Fibroblast of upper back skin (primary cell): ENCODE data around the gene CCSER2.
A peak's percentile ranks its signal among the peaks of the same experiment; 100 is the strongest.
"Not testable (repeated sequence)": the region's sequence is repeated elsewhere in the genome, so short reads cannot be mapped to it uniquely, and the experiment has no call there.

ENCODE experiments used
- DNase-seq: peaks from one replicate; pipeline ENCODE4 v3.0.0-alpha.2; 2013

CCSER2 gene

GRCh38 chr10:84401854-84402611 lies 73.6 kb downstream of the CCSER2 start:
- no peak for DNase-seq

- DNase-seq: no peak
Measured at GRCh38 chr10:84404783-84405182, 76.4 kb downstream of the CCSER2 start.

GRCh38 chr10:84405662-84406061 lies 77.3 kb downstream of the CCSER2 start:
- no peak for DNase-seq

GRCh38 chr10:84406561-84406960 lies 78.2 kb downstream of the CCSER2 start:
- DNase-seq: no peak

- no peak for DNase-seq
Measured at GRCh38 chr10:84407388-84408049, 79.1 kb downstream of the CCSER2 start.

- no peak for DNase-seq
Measured at GRCh38 chr10:84412482-84412881, 84.1 kb downstream of the CCSER2 start.

GRCh38 chr10:84414110-84414509 lies 85.7 kb downstream of the CCSER2 start:
- DNase-seq: not testable (repeated sequence)

GRCh38 chr10:84415539-84416244 lies 87.3 kb downstream of the CCSER2 start:
- DNase-seq: peak; percentile 20

- DNase-seq: no peak
Measured at GRCh38 chr10:84416245-84416555, 87.8 kb downstream of the CCSER2 start.

GRCh38 chr10:84423719-84424118 lies 95.3 kb downstream of the CCSER2 start:
- no peak for DNase-seq

- peak; percentile 92 for DNase-seq
Measured at GRCh38 chr10:84424731-84425167, 96.4 kb downstream of the CCSER2 start.

- DNase-seq: peak; percentile 10
Measured at GRCh38 chr10:84427903-84428650, 99.7 kb downstream of the CCSER2 start.

- DNase-seq: no peak
Measured at GRCh38 chr10:84428711-84429110, 100.3 kb downstream of the CCSER2 start.

- peak; percentile 40 for DNase-seq
Measured at GRCh38 chr10:84429926-84430520, 101.6 kb downstream of the CCSER2 start.

GRCh38 chr10:84432891-84433290 lies 104.5 kb downstream of the CCSER2 start:
- peak; percentile 46 for DNase-seq

- no peak for DNase-seq
Measured at GRCh38 chr10:84440781-84441180, 112.4 kb downstream of the CCSER2 start.

- DNase-seq: no peak
Measured at GRCh38 chr10:84447701-84448400, 119.5 kb downstream of the CCSER2 start.

- DNase-seq: not testable (repeated sequence)
Measured at GRCh38 chr10:84449351-84449750, 121.0 kb downstream of the CCSER2 start.

GRCh38 chr10:84452003-84452402 lies 123.6 kb downstream of the CCSER2 start:
- DNase-seq: no peak

- no peak for DNase-seq
Measured at GRCh38 chr10:84453303-84453702, 124.9 kb downstream of the CCSER2 start.

GRCh38 chr10:84456126-84456525 lies 127.7 kb downstream of the CCSER2 start:
- DNase-seq: no peak

GRCh38 chr10:84460520-84460919 lies 132.1 kb downstream of the CCSER2 start:
- no peak for DNase-seq
